MM.1S (cell line): ENCODE measurements around the gene WDFY3.
"Not testable (repeated sequence)": the region's sequence is repeated elsewhere in the genome, so short reads cannot be mapped to it uniquely, and the experiment has no call there.

Experiments used
- DNase-seq: peaks from one replicate; pipeline ENCODE4 v3.0.0-alpha.2; 2015
- H2AFZ ChIP-seq: fragments of 300-600 bp; sonication (generic); 2 replicates; pipeline ENCODE4 v1.6.0; 2016; ENCODE audit warnings: antibody characterized with exemption, low read length
- H3F3A ChIP-seq: fragments of 300-600 bp; sonication (generic); 2 replicates; pipeline ENCODE4 v1.6.1; 2016; ENCODE audit warnings: mild to moderate bottlenecking, antibody characterized with exemption, low read length, moderate library complexity, mixed read lengths; ENCODE audit not compliant: insufficient read depth
- H3K27ac ChIP-seq: fragments of 300-600 bp; sonication (generic); 2 replicates; pipeline ENCODE4 v1.5.1; 2016; ENCODE audit warnings: mild to moderate bottlenecking, low read length
- H3K27me3 ChIP-seq: fragments of 300-600 bp; sonication (generic); replicated peaks from 2 replicates; pipeline ENCODE4 v1.6.0; 2016; ENCODE audit warnings: low read length; ENCODE audit not compliant: insufficient read depth
- H3K36me3 ChIP-seq: fragments of 300-600 bp; sonication (generic); replicated peaks from 2 replicates; pipeline ENCODE4 v1.6.1; 2016; ENCODE audit warnings: mild to moderate bottlenecking, low read length, mixed read lengths; ENCODE audit not compliant: insufficient read depth
- H3K4me1 ChIP-seq: fragments of 300-600 bp; sonication (generic); 2 replicates; pipeline ENCODE4 v1.6.1; 2016; ENCODE audit warnings: low read length, mixed read lengths
- H3K4me2 ChIP-seq: fragments of 300-600 bp; sonication (generic); 2 replicates; pipeline ENCODE4 v1.6.0; 2016; ENCODE audit warnings: low read depth, low read length
- H3K4me3 ChIP-seq: fragments of 300-600 bp; sonication (generic); 2 replicates; pipeline ENCODE4 v1.5.1; 2016; ENCODE audit warnings: low read length, mixed read lengths
- H3K79me2 ChIP-seq: fragments of 300-600 bp; sonication (generic); 2 replicates; pipeline ENCODE4 v1.6.1; 2016; ENCODE audit warnings: mixed run types, low read length, mixed read lengths
- H3K9ac ChIP-seq: fragments of 300-600 bp; sonication (generic); 2 replicates; pipeline ENCODE4 v1.6.1; 2016; ENCODE audit warnings: low read length, mixed read lengths
- H3K9me2 ChIP-seq: fragments of 300-600 bp; sonication (generic); replicated peaks from 2 replicates; pipeline ENCODE4 v1.6.1; 2016; ENCODE audit warnings: mild to moderate bottlenecking, low read length, mixed read lengths; ENCODE audit not compliant: insufficient read depth
- H3K9me3 ChIP-seq: fragments of 300-600 bp; sonication (generic); replicated peaks from 2 replicates; pipeline ENCODE4 v1.6.1; 2016; ENCODE audit warnings: mild to moderate bottlenecking, low read length, mixed read lengths; ENCODE audit not compliant: insufficient read depth
- H4K20me1 ChIP-seq: fragments of 300-600 bp; sonication (generic); 2 replicates; pipeline ENCODE4 v1.6.1; 2016; ENCODE audit warnings: mild to moderate bottlenecking, low read length, moderate library complexity, mixed read lengths; ENCODE audit not compliant: insufficient read depth
- CTCF ChIP-seq: fragments of 300-600 bp; sonication (generic); IDR thresholded peaks from 2 replicates; pipeline ENCODE4 v1.5.1; 2016; ENCODE audit warnings: antibody characterized with exemption, low read length, mixed read lengths
- EZH2 ChIP-seq: fragments of 300-600 bp; sonication (generic); optimal IDR thresholded peaks from 2 replicates; pipeline ENCODE3; 2017; ENCODE audit warnings: low read depth, mild to moderate bottlenecking, antibody characterized with exemption, low read length, mixed read lengths
- EZH2phosphoT487 ChIP-seq: fragments of 300-600 bp; sonication (generic); IDR thresholded peaks from 2 replicates; pipeline ENCODE4 v1.6.1; 2018; ENCODE audit warnings: antibody characterized with exemption, low read length

WDFY3 gene

GRCh38 chr4:84814094-84814750 is 152.3 kb downstream of the WDFY3 start:
- no peak for DNase-seq
- H2AFZ ChIP-seq = no peak overlapping the region

GRCh38 chr4:84809946-84810345 is 156.5 kb downstream of the WDFY3 start:
- H3K4me1 ChIP-seq = no peaks in the 10 kb centered on the region
- H3K9ac ChIP-seq = no peak overlapping the region
- H3F3A ChIP-seq = no peaks in the 10 kb centered on the region
- no peak overlapping the region for H3K4me2 ChIP-seq
- H3K9me3 ChIP-seq = no peaks in the 10 kb centered on the region
- H3K27ac ChIP-seq = no peak overlapping the region
- TF ChIP-seq EZH2 (no peak), CTCF (no peak)
- no peak overlapping the region for H3K4me3 ChIP-seq
- no peaks in the 10 kb centered on the region for H3K9me2 ChIP-seq
- DNase-seq = no peak
- H3K27me3 ChIP-seq = no peaks in the 10 kb centered on the region
- no peak overlapping the region for H2AFZ ChIP-seq
- H3K36me3 ChIP-seq = no peaks in the 10 kb centered on the region
- H4K20me1 ChIP-seq = no peaks in the 10 kb centered on the region
- no peaks in the 10 kb centered on the region for H3K79me2 ChIP-seq

More at GRCh38 chr4:84814094-84814750, 152.3 kb downstream of the WDFY3 start:
- Histone ChIP-seq H4K20me1 (no peaks in the 10 kb centered on the region), H3K4me2 (no peak overlapping the region), H3K79me2 (no peaks in the 10 kb centered on the region), H3K4me3 (no peak overlapping the region), H3K27ac (no peak overlapping the region), H3K9me2 (no peaks in the 10 kb centered on the region), H3K27me3 (no peaks in the 10 kb centered on the region), H3K9me3 (no peaks in the 10 kb centered on the region), H3K4me1 (no peaks in the 10 kb centered on the region), H3K9ac (no peak overlapping the region), H3K36me3 (no peaks in the 10 kb centered on the region), H3F3A (no peaks in the 10 kb centered on the region)
- TF ChIP-seq EZH2phosphoT487 = no peak
- no peak for TF ChIP-seq EZH2
- no peak for TF ChIP-seq CTCF

- Histone ChIP-seq H3K36me3 (no peaks in the 10 kb centered on the region), H3K9me2 (no peaks in the 10 kb centered on the region), H3K4me2 (no peak overlapping the region), H2AFZ (no peak overlapping the region), H3F3A (no peaks in the 10 kb centered on the region), H4K20me1 (no peaks in the 10 kb centered on the region), H3K27me3 (no peaks in the 10 kb centered on the region), H3K4me3 (no peak overlapping the region), H3K79me2 (no peaks in the 10 kb centered on the region), H3K27ac (no peak overlapping the region), H3K9ac (no peak overlapping the region), H3K9me3 (no peaks in the 10 kb centered on the region), H3K4me1 (no peaks in the 10 kb centered on the region)
- DNase-seq = no peak
- TF ChIP-seq CTCF (no peak), EZH2 (no peak), EZH2phosphoT487 (no peak)
Measured at GRCh38 chr4:84808332-84808731, 158.2 kb downstream of the WDFY3 start.

GRCh38 chr4:84806541-84806940 is 159.9 kb downstream of the WDFY3 start:
- H3K4me1 ChIP-seq, H3K79me2 ChIP-seq, DNase-seq, H3K27me3 ChIP-seq, H3K4me2 ChIP-seq, H3K4me3 ChIP-seq, H2AFZ ChIP-seq, H3F3A ChIP-seq, H3K9me2 ChIP-seq, H3K36me3 ChIP-seq, H3K27ac ChIP-seq, H3K9me3 ChIP-seq, H4K20me1 ChIP-seq, H3K9ac ChIP-seq: not testable (repeated sequence)
